Ecto neural progenitor cell (in vitro differentiated cells): Measurements from ENCODE around the gene ASS1.

ENCODE experiments used
- DNase-seq: peaks from one replicate; pipeline ENCODE4 v3.0.0-alpha.2; 2018; ENCODE audit warnings: low spot score

The ASS1 gene

DNA sequence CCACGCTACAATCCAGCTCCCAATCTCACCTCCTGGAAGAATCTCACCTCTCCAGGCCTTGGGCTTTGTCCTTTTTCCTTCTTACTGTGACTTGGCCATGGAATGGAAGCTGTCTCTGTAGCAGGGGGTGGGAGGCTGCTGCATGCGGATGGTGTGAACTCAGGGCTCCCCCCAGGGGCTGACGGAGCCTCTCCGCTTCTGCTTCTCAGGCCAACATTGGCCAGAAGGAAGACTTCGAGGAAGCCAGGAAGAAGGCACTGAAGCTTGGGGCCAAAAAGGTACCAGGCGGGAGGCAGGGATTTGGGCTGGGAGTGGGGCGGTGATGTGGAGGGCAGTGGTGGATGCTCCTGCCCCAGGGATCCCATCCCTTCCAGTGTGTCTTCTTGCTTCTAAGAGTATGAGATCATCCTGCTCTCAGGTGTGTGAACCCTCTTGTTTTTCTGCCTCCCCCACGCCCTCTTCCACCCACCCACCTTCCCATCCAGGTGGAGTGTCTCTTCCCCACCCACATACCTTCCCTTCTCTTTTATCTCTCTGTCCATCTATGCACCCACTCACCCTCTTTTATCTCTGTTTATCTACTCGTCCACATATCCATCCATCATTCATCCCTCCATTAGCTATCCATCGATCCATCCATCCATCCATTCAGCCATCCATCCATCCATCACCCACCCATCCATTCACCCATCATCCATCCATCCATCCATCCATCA, 9.5 kb downstream of the ASS1 start:
- DNase-seq, result no peak

DNA sequence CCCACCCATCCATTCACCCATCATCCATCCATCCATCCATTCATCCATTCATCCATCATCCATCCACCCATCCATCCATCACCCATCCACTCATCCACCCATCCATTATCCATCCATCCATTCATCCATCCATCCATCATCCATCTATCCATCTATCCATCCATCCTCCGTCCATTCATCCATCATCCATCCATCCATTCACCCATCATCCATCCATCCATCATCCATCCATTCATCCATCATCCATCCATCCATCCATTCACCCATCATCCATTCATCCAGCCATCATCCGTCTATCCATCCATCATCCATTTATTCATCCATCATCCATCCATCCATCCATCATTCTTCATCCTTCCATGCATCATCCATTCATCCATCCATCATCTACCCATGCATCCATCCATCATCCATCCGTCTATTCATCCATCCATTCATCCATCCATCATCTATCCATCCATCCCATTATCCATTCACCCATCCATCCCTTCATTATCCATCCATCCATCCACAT, 10.1 kb downstream of the ASS1 start:
- no peak for DNase-seq

DNA sequence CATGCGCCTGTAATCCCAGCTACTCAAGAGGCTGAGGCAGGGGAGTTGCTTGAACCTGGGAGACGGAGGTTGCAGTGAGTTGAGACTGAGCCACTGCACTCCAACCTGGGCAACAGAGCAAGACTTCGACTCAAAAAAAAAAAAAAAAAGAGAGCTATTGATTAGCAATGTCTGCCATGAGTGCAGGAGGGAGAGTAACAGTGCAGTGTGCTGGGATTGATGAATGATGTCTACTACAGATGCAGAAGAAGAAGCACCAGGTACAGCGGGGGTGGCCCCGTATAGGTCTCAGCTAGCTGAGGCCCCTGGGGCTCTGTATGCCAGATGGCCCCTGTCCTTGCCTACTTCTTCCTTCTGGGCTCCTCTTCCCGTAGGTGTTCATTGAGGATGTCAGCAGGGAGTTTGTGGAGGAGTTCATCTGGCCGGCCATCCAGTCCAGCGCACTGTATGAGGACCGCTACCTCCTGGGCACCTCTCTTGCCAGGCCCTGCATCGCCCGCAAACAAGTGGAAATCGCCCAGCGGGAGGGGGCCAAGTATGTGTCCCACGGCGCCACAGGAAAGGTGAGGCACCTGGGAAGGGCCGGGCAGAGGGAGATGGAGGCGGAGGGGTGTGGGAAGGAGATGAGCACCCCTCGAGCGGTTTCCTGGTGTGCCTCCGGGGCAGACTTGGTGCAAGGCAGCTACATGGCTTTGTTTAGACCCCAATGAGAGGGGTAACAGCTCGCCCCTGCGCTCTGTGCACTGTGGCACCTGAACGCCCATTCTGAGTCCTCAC, 13.5 kb downstream of the ASS1 start:
- DNase-seq, result no peak

DNA sequence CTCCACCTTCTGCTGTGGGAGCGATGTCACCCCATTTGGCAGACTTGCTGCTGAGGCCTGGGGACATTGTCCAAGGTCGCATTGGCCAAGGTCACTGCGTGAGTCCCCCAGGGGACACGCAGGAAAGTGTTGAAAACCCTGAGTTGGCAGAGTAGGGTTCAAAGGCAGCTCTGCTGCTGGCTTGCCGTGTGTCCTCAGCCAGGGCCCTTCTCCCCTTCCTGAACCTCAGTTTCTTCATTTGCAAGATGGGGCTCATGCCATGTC, 14.0 kb downstream of the ASS1 start:
- DNase-seq, result no peak

DNA sequence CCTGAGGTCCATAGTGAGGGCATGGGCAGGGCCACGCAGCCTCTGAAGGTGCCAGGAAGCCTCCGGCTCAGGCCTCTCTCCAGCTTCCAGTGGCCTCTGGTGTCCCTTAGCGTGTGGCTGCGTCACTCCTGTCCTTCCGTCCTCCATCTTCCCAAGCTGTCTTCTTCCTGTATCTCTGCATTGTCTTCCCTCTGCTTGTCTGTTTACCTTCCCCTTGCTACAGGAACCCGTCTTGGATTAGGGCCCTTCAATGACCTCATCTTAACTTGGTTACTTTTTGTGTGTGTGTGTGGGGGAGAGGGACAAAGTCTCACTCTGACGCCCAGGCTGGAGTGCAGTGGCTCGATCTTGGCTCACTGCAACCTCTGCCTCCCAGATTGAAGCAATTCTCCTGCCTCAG, 14.4 kb downstream of the ASS1 start:
- no peak for DNase-seq

DNA sequence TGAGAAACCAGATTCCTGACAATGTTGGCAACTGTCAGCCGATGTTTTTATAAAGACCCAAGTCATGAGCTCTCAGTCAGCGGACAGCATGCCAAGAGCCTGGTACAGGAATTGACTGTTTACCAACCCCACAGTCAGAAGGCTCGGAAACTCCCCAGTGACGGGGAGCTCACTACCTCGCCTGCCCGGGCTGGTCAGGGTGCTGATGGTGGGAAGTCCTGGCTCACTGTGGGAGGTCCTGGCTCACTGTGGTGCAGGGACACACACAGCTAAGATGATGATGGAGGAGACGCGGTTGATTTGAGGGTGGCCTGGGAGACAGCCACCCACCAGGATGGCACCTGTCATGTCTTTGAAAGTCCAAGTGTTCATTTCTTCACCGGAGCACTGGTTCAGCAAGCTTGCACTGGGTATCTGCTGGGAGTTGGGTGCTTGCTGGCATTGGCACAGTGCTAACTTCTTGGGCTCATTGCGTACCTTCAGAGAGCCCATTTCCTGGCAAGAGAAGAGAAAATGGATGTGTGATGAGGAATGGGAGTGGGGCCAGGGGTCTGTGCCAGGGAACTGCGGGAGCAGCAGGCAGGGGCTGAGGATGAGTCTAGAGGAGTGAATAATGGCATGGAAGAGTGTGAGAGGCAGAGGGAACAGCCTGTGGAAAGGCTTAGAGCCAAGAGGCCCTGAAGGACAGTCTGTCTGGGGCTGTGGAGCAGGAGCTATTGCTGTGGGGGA, 15.3 kb downstream of the ASS1 start:
- no peak for DNase-seq

DNA sequence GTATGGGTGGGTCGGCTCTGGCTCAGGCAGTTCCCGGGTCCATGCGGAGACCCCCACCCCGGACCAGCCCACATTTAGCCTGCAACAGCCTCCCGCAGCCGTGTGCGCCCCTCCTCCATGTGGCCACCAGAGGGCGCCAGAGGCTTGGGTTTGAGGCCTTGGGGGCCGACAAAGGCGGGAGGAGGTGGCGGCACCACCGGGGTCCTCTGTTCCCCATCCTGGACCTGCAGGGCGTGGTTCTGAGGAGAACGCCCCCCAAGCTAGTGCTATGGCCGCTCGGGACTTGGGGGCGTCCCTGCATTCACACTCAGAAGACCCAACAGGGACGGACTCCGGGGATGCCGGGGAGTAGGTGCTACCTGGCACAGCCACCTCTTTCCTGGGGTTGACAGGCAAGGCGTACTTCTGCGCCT, 16.5 kb downstream of the ASS1 start:
- DNase-seq, result peak; percentile 90

DNA sequence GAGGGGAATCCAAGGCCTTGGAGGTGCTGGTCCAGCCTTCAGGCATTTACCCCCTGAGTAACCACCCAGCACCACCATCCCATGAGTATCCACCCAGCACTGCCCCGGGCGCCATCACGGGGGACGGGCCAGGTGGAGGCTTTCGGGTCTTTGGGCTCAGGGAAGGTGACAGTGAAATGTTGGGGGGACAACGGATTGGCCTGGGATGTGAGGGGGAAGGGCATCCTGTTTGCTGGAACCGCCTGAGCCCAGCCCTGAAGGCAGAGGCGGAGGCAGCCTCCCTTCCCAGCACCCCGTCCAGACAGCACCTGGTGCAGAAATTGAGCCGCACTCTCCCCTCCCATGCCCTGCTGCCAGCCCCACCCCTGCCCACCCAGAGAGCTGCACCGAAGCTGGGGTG, 17.0 kb downstream of the ASS1 start:
- no peak for DNase-seq

DNA sequence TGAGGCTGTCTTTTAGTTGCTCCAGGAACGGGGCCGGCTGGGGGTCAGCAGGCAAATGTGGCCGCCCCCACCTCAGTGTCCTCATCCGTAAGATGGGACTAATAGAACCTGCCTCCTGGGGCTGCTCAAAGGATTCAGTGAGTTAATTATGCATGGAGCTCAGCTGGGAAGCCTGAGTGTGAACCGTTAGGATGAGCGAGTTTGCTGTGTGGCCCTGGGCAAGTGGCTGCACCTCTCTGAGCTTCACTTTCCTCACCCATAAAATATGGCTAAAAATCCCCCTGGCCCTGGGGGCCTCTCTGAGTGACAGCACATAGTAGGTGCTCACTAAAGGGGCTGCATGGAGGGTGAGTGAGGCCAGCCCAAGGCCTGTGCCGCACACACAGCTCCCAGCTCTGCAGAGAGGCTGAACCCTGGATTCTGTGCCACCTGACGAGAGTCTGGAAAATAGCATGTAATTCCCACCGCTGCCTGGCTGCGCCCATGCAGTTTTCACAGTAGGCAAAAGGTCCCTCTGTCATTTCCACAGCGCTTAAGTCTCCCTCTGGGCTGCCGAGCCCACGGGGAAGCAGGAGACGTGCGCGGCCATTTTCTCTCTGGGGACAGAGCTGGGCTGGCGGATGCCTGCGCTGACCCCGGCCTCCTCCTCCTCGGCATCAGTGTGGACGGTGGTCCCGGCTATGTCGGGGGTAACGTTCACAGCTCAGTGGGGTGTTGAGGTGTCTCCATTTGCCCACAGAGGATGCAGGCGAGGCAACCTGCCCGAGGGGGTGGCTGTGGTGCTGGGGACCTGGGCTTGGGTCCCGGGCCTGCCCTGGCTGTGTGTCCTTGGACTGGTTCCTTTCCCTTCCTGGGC, 18.2 kb downstream of the ASS1 start:
- no peak for DNase-seq

DNA sequence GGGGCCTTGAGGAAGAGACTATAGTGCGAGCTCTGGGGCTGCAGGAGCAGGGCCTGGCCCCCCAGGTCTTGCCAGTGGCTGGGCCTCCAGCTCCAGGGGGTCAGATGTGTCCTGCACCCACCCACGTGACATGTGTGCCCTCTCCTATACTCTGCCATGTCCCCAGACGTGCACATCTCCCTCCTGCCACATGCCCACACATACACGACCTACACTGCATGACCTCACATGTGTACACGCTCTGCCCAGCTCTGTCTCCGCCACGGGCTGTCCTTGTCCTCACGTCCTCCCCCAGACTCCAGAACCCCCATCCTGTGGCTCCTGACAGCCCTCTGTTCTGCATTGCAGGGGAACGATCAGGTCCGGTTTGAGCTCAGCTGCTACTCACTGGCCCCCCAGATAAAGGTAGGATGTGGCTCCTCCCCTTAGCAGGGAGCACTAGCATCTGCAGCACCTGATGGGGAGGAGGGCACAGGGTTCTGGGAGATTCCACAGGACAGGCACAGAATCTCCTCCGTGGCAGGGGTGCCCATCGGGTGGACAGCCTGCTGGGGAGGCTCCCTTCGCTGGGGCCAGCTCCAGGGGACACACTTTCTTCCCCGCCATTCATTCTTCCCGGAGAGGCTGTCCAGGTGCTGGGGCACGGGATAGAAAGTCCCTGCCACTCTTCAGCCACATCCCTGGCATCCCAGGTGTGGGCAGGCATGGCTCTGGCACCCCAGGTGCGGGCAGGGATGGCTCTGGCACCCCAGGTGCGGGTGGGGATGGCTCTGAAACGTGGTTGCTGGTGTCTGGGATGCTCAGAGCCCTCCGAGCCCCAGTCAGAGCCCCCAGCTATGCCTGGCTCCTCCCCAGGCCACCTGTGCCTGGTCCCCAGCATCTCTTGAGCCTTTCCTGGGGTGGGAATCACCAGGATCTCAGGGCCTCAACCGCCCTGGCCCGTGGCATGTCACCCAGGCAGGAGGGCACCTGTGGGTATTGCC, 19.3 kb downstream of the ASS1 start:
- DNase-seq, result no peak

DNA sequence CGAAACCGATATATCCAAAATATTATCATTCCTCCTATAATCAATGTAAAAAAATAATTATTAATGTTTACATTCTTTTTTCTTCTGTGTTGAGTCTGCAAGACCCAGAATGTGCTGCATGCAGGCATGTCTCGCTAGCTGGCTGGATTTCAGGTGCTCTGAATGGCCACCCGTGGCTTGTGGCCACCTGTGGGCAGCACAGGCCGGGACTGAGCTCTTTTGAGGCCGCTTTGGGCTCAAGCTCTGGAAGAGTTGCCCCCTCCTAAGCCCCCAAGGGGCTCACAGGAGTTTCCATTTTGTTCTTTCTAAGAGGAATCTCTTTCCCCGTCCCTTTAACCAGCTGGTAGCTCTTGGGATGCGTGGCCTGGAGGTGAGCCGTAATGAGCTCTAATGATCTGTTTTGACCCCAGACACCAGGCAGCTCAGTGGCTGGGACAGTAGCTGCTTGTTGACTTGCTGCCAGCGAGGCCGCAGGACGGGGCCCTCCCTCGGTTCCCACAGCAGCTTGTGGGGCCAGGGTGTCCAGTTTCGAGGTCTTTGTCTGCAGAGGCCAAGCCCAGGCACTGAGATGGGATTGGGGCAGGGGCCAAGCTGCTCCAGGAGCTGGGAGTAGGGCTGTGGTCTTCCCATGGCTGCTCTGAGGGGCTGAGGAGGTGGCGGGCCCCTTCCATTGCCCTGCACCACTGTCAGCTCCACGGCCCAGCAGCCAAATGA, 20.8 kb downstream of the ASS1 start:
- peak; percentile 81 for DNase-seq

DNA sequence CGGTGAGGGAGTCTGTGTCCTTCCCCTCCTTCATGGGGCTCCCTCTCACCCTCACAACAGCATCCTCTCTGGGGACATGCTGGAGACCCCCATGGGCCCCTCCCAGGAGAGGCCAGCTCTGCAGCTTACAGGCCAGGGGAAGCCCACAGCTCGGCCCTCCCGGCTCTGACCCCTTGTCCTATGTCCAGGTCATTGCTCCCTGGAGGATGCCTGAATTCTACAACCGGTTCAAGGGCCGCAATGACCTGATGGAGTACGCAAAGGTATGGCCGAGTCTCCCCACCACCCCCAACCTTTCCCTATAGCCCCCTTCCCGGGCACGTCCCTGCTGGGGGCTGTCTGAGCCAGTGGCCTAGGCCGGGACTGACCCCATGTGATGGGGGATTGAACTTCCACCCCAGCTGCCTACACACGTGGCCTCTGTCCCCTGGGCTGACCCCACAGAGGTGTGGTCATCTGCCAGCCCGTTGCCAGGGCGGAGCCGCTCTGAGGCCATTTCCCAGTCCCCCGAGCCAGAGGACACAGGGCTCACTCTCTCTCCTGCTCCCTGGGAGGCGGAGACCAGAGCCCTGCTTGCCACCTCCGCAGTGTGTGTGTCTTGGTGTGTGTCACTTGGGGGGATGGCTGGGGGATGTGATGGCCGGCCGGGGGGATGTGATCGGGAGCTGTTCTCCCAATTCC, 21.9 kb downstream of the ASS1 start:
- no peak for DNase-seq

DNA sequence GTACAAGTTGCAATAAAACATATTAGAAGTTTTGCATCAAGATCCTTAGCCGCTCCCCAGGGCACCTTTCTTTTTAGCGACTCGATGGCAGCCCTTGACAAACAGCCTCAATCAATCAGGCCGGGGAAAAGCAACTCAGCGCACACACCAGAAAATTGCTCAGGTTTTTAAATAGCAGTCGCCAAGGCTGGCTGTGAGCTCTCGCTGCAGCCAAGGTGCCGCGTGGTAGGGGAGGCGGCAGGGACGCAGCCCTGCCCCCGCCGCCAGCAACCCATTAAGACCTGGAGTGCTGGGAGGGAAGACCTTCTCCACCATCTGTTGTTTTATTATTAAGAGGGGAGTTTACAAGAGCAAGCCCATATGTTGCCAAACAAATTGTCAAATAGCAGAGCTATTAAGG, 22.6 kb downstream of the ASS1 start:
- DNase-seq, result no peak

DNA sequence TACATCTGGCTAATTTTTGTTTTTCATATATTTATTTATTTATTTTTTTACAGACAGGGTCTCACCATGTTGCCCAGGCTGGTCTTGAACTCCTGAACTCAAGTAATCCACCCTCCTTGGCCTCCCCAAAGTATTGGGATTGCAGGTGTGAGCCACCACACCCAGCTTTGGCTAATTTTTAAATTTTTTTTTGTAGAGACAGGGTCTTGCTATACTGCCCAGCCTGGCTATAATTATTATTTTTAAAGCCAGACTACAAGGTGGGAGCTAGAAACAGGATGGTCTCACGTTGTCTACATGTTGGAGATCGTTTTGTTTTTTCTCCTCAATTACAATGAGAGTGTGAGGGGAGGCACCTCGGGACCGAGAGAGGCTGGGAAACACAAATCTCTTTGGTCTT, 23.8 kb downstream of the ASS1 start:
- DNase-seq, result no peak

DNA sequence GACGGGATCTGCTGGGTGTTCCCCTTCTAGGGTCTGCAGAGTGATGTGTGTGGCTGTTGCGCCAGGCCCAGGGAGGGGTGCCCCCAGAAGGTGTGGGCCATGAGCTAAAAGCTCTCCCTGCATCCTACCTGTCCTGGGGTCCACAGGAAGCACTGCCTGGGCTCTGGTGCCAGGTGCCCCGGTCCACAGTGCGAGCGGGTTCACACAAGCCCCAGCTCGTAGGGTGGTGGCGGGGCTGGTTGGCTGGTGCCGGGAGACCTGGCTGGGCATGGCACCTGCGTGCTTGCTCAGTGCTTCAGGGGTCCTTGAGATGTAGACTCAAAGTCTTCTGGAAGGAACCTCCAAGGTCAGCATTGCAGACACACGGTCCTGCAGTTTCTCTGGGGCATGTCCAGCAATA, 25.5 kb downstream of the ASS1 start:
- DNase-seq, result no peak

DNA sequence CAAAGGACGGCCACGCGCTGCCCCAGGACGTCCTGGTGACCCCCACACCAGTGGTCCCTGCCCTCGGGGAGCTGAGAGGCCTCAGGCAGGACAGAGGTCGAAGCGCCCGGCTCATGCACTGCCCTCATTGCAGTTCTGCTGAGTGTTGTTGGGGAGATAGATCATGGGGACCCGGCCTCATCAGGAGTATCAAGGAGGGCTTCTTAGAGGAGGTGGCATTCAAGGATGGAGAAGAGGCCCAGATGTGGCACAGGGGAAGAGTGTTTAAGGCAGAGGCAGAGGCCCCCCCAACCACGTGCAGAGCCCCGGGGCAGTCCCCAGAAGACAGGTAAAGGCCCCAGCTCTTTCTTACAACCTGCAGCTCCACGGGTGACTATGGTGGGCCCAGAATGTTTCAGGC, 26.2 kb downstream of the ASS1 start:
- no peak for DNase-seq

DNA sequence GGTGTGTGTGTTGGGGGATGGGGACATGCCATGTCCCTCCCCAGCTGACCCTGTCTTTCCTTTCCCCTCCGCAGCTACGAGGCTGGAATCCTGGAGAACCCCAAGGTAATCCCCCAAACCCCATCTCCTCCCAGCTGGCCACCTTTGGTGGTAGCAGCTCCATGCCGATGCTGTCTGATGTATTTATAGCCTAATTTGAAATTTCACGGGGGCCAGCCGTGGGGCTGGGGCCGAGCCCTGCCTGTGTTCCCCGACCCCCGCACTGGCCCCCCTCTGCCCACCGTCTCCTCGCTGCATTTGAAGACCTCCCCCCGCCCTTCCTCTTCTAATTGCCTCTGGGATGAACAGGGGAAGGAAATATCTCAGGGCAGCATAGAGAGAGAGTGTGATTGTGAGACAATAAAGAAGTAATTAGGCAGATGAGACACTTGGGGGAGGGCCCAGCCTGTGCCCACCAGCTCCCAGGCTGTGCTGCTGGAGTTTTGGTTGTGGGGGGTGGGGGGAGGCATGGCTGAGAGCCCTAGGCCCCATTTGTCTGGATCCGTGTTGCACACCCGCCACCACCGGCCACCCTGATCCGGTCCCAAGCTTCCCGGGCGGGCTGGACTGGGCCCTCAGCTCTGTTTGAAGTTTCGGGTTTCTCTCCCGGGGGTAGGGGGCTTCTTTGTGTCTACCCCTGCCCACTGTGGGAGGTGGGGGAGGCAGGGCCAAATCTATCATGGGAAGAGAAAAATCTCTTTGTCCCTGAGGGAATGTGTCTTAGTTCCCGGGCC, 26.8 kb downstream of the ASS1 start:
- no peak for DNase-seq

DNA sequence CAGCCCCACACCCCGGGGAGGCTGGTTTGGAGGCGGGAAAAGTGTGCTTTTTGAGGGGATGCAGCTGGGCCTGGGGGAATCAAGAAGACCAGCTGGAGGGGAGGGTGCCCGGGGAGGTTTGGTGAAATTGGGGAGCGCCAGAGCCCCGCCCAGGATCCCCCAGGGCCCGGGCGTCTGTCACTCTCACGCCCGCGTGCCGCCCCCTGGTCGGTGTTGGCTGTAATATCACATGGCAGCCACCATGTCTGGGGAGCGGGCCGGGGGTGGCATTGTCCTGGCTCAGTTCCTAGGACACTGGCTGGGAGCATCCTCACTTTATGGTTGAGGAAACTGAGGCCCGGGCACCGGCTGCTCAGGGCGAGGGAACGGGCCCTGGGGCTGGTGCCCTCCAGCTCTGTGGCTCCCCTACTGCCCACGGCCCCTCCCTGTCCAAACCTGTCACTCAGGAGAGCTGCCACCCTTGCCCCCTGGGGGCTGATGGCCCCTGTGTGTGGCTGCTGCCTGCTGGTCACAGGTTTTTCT, 27.5 kb downstream of the ASS1 start:
- DNase-seq, result no peak

DNA sequence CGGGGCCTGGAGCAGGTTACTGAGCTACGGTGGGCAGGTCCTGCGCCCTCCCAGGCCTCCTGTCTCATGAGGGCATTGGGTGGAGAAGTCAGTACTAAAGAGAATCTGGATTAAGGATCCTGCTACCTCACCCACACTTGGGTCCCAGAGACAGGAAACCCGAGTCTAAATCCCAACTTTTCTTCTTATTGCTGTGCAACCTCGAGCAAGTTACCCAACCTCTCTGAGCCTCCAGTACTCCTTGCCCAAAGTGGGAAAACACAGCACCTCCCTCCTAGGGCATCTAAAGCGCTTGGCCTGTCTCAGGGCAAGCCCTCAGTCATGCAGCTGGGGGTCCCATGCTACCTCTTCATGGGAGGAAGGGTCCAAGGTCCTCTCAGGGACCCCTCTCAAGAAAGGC, 28.2 kb downstream of the ASS1 start:
- no peak for DNase-seq
